ENCODE data around the gene LENG1. TPM values are rescaled to one million over a fixed set of nuclear protein-coding genes. Genes with fewer than 3 reads are reported as not detected.

The LENG1 gene
- total and polyA plus RNA-seq, 9 of the 15 experiments (the other 6 are each of a cell fraction or from before 2014, with no cell fraction given): 0.30 to 10.5 (median 4.7) TPM

GRCh38 chr19:54136864-54137698, 22.4 kb downstream of the LENG1 start (continued):
- no peak for TF ChIP-seq SFPQ (IDR thresholded peaks at IDR 0.05; ENCODE audit: low read depth, low read length)
- no peak for TF ChIP-seq ZBTB7A (IDR thresholded peaks at IDR 0.05; ENCODE audit: borderline replicate concordance, control insufficient read depth, low read depth, low read length)
- no peak for TF ChIP-seq RERE (CRISPR knock-in tag; IDR thresholded peaks at IDR 0.05; ENCODE audit: borderline replicate concordance)
- TF ChIP-seq EGR1 (conservative IDR thresholded peaks at IDR 0.05): peak; percentile 99
- no peak for TF ChIP-seq MXD1 (CRISPR knock-in tag; IDR thresholded peaks at IDR 0.05; ENCODE audit: borderline replicate concordance, poor library complexity, severe bottlenecking)
- no peak for TF ChIP-seq ZNF12 (CRISPR knock-in tag; IDR thresholded peaks at IDR 0.05)
- no peak for TF ChIP-seq TFAM (CRISPR knock-in tag; conservative IDR thresholded peaks at IDR 0.05)
- no peak for TF ChIP-seq RBBP5 (IDR thresholded peaks at IDR 0.05; ENCODE audit: borderline replicate concordance, insufficient read depth, low read length, poor library complexity, severe bottlenecking)
- no peak for TF ChIP-seq RBM14 (IDR thresholded peaks at IDR 0.05; ENCODE audit: borderline replicate concordance, insufficient read depth, low read depth, low read length)
- no peak for TF ChIP-seq MLX (CRISPR knock-in tag; conservative IDR thresholded peaks at IDR 0.05)
- no peak for TF ChIP-seq RFX7 (CRISPR knock-in tag; IDR thresholded peaks at IDR 0.05)
- peak; percentile 20; the same call in 1 of the 2 replicates for TF ChIP-seq TFAP4 (CRISPR knock-in tag; IDR thresholded peaks at IDR 0.05; ENCODE audit: borderline replicate concordance)
- TF ChIP-seq PHB (CRISPR knock-in tag; IDR thresholded peaks at IDR 0.05): no peak
- TF ChIP-seq SMAD1 (IDR thresholded peaks at IDR 0.05; ENCODE audit: low read depth, low read length, partially characterized antibody): no peak

Measured in K562 (cell line).